BLaER1 (cell line): ENCODE measurements around the gene ADCY5.

Experiments
- H3K27ac ChIP-seq: shearing (Covaris generic); formaldehyde crosslinking; 2 replicates; pipeline ENCODE4 v1.8.1; 2022
- H3K27me3 ChIP-seq: shearing (Covaris generic); formaldehyde crosslinking; 2 replicates; pipeline ENCODE4 v1.8.1; 2022
- H3K36me3 ChIP-seq: shearing (Covaris generic); formaldehyde crosslinking; 2 replicates; pipeline ENCODE4 v1.8.1; 2022
- H3K4me1 ChIP-seq: shearing (Covaris generic); formaldehyde crosslinking; 2 replicates; pipeline ENCODE4 v1.8.1; 2022
- H3K4me2 ChIP-seq: shearing (Covaris generic); formaldehyde crosslinking; 2 replicates; pipeline ENCODE4 v1.8.1; 2022
- H3K4me3 ChIP-seq: shearing (Covaris generic); formaldehyde crosslinking; 2 replicates; pipeline ENCODE4 v1.8.1; 2022
- H3K9ac ChIP-seq: shearing (Covaris generic); formaldehyde crosslinking; 2 replicates; pipeline ENCODE4 v1.8.1; 2022
- H3K9me3 ChIP-seq: shearing (Covaris generic); formaldehyde crosslinking; 2 replicates; pipeline ENCODE4 v1.8.1; 2022
- H4K20me1 ChIP-seq: shearing (Covaris generic); formaldehyde crosslinking; 2 replicates; pipeline ENCODE4 v1.8.1; 2022
- Cebpa-rat ChIP-seq: shearing (Covaris generic); IDR thresholded peaks from 2 replicates; pipeline ENCODE4 v1.8.1; 2022

The ADCY5 gene

DNA sequence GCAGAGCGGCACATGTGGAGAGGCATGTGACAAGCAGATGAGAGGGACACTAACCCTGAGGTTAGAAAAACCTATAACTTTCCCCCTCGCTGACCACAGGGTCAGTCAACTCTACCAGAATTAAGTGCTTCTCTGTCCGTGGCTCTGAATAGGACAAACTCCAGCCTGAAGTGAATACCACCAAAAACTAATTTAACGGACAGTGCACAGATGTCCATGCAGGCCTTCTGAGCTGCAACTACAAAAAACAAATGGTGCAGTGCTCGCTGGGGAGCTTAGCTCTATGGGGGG is 59.3 kb downstream of the ADCY5 start:
- Histone ChIP-seq H3K9ac (no peak overlapping the region), H3K36me3 (no peaks in the 10 kb centered on the region), H3K4me2 (no peak overlapping the region), H3K27ac (no peak overlapping the region), H3K4me3 (no peak overlapping the region), H4K20me1 (no peaks in the 10 kb centered on the region), H3K4me1 (peaks cover 23% of the 10 kb centered on the region), H3K27me3 (no peaks in the 10 kb centered on the region), H3K9me3 (no peaks in the 10 kb centered on the region)
- no peak for TF ChIP-seq Cebpa-rat

GRCh38 chr3:123388811-123389627 is 59.9 kb downstream of the ADCY5 start:
- H3K27ac ChIP-seq, result no peak overlapping the region
- H3K4me1 ChIP-seq, result peaks cover 23% of the 10 kb centered on the region
- no peaks in the 10 kb centered on the region for H3K27me3 ChIP-seq
- no peaks in the 10 kb centered on the region for H3K36me3 ChIP-seq
- no peaks in the 10 kb centered on the region for H4K20me1 ChIP-seq
- H3K4me3 ChIP-seq, result no peak overlapping the region
- H3K9me3 ChIP-seq, result no peaks in the 10 kb centered on the region
- no peak overlapping the region for H3K4me2 ChIP-seq
- TF ChIP-seq Cebpa-rat, result no peak
- no peak overlapping the region for H3K9ac ChIP-seq

- no peak overlapping the region for H3K27ac ChIP-seq
- H3K9ac ChIP-seq, result no peak overlapping the region
- no peak overlapping the region for H3K4me3 ChIP-seq
- no peaks in the 10 kb centered on the region for H3K36me3 ChIP-seq
- H3K4me1 ChIP-seq, result peaks cover 28% of the 10 kb centered on the region
- H3K4me2 ChIP-seq, result no peak overlapping the region
- TF ChIP-seq Cebpa-rat, result no peak
- no peaks in the 10 kb centered on the region for H3K9me3 ChIP-seq
- no peaks in the 10 kb centered on the region for H3K27me3 ChIP-seq
- H4K20me1 ChIP-seq, result no peaks in the 10 kb centered on the region
Observed at GRCh38 chr3:123388042-123388441, 60.8 kb downstream of the ADCY5 start.

DNA sequence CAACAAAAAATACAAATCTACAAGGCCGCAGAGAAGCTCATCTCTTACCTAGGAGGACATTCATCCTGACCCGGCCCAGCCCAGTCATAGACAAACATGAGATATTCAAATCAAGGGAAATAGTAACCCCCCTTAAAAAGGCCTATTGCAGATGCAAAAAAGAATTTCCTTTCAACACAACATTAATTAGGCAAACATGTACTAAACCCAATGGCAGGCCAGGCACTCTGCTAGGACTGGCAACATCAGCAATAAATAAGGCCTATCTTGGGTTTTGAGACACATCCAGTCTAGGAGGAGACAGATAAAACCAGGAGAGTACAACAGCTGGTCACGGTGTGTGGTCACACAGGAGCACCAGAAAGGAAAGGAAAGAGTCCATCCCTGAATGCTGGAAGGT is 61.4 kb downstream of the ADCY5 start:
- peaks cover 28% of the 10 kb centered on the region for H3K4me1 ChIP-seq
- H3K9ac ChIP-seq, result no peak overlapping the region
- no peaks in the 10 kb centered on the region for H3K36me3 ChIP-seq
- no peaks in the 10 kb centered on the region for H3K27me3 ChIP-seq
- no peak overlapping the region for H3K4me2 ChIP-seq
- no peaks in the 10 kb centered on the region for H4K20me1 ChIP-seq
- H3K4me3 ChIP-seq, result no peak overlapping the region
- no peak for TF ChIP-seq Cebpa-rat
- H3K9me3 ChIP-seq, result no peaks in the 10 kb centered on the region
- no peak overlapping the region for H3K27ac ChIP-seq

- Histone ChIP-seq H4K20me1 (no peaks in the 10 kb centered on the region), H3K9me3 (no peaks in the 10 kb centered on the region), H3K27me3 (no peaks in the 10 kb centered on the region), H3K4me2 (peak overlapping the region; percentile 46), H3K4me1 (peaks cover 28% of the 10 kb centered on the region), H3K27ac (no peak overlapping the region), H3K9ac (no peak overlapping the region), H3K36me3 (no peaks in the 10 kb centered on the region), H3K4me3 (no peak overlapping the region)
- no peak for TF ChIP-seq Cebpa-rat
Observed at GRCh38 chr3:123386477-123387040, 62.3 kb downstream of the ADCY5 start.

DNA sequence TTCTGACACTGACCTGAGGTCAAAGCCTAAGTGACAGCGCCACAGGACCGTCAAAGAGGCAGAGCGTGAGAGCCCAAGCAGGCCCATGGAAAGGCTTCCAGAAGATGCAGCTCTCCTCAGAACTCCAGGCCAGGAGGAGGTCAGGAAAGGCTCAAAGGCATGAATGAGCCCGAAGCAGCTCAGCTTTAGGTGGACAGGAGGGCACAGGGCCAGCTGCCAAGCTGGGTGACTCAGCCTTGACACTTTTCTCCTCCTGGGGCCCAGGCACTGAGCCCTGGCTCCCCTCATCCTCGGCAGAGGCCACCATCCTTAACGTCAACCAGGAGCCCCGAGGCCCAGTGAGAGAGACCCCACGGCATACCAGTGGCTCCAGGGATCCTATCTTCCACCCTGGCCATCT is 62.9 kb downstream of the ADCY5 start:
- Histone ChIP-seq H3K4me1 (peaks cover 26% of the 10 kb centered on the region), H3K27ac (no peak overlapping the region)
- no peak for TF ChIP-seq Cebpa-rat

DNA sequence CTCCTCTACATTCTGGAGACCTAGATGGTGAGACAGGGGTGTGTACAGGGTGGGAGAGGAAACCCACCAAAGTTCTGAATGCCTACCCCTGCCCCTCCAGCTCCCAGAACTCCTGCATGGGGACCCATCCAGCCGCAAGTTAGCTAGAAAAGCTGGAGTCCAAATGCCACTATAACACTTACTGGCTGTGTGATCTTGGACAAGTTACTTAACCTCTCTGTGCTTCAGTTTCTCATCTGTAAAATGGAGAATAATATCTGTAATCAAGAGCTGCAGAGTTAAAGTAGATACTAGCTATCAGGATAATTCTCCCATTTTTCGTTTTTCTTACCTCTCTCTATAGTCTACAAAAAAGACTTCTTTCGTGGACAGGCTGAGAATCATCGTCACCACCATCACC is 63.4 kb downstream of the ADCY5 start:
- no peaks in the 10 kb centered on the region for H3K36me3 ChIP-seq
- H4K20me1 ChIP-seq, result no peaks in the 10 kb centered on the region
- no peaks in the 10 kb centered on the region for H3K9me3 ChIP-seq
- H3K4me2 ChIP-seq, result no peak overlapping the region
- H3K27ac ChIP-seq, result no peak overlapping the region
- H3K9ac ChIP-seq, result no peak overlapping the region
- H3K27me3 ChIP-seq, result no peaks in the 10 kb centered on the region
- H3K4me3 ChIP-seq, result no peak overlapping the region
- TF ChIP-seq Cebpa-rat, result no peak
- peaks cover 21% of the 10 kb centered on the region for H3K4me1 ChIP-seq

More for the DNA sequence above, 62.9 kb downstream of the ADCY5 start:
- Histone ChIP-seq H3K27me3 (no peaks in the 10 kb centered on the region), H3K9ac (no peak overlapping the region), H3K9me3 (no peaks in the 10 kb centered on the region), H3K4me2 (no peak overlapping the region), H3K4me3 (no peak overlapping the region), H4K20me1 (no peaks in the 10 kb centered on the region), H3K36me3 (no peaks in the 10 kb centered on the region)

- Histone ChIP-seq H3K36me3 (no peaks in the 10 kb centered on the region), H3K27me3 (no peaks in the 10 kb centered on the region), H3K4me1 (peaks cover 16% of the 10 kb centered on the region), H4K20me1 (no peaks in the 10 kb centered on the region), H3K9me3 (no peaks in the 10 kb centered on the region), H3K4me2 (no peak overlapping the region), H3K4me3 (no peak overlapping the region), H3K9ac (no peak overlapping the region), H3K27ac (no peak overlapping the region)
- TF ChIP-seq Cebpa-rat, result no peak
Observed at GRCh38 chr3:123385001-123385401, 63.9 kb downstream of the ADCY5 start.

DNA sequence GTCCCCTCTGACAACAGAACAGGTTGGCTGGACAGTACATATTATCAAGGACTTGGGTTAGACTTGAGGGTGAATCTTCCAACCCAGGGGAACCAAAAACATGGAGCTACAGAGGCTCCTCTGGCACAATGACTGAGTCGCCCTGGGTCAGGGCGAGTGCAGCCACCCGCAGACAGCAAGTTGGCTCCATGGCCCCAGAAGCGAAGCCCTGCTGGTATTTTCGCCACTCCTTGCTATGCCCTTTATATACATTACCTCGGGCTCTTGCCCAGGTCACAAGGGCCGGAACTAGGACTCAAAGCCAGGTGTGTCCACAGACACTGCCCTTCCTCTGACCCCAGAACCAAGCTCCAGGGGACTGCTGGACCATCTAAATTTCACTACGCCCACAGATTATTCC is 64.6 kb downstream of the ADCY5 start:
- Histone ChIP-seq H3K9me3 (no peaks in the 10 kb centered on the region), H3K27ac (no peak overlapping the region), H3K4me2 (no peak overlapping the region), H3K4me3 (no peak overlapping the region), H3K9ac (no peak overlapping the region), H4K20me1 (no peaks in the 10 kb centered on the region), H3K36me3 (no peaks in the 10 kb centered on the region), H3K27me3 (no peaks in the 10 kb centered on the region), H3K4me1 (peaks cover 16% of the 10 kb centered on the region)
- TF ChIP-seq Cebpa-rat, result no peak

- no peak overlapping the region for H3K9ac ChIP-seq
- H3K4me2 ChIP-seq, result no peak overlapping the region
- no peak overlapping the region for H3K4me3 ChIP-seq
- H3K4me1 ChIP-seq, result peaks cover 16% of the 10 kb centered on the region
- TF ChIP-seq Cebpa-rat, result no peak
- no peaks in the 10 kb centered on the region for H3K27me3 ChIP-seq
- H3K9me3 ChIP-seq, result no peaks in the 10 kb centered on the region
- no peak overlapping the region for H3K27ac ChIP-seq
- H3K36me3 ChIP-seq, result no peaks in the 10 kb centered on the region
- no peaks in the 10 kb centered on the region for H4K20me1 ChIP-seq
Observed at GRCh38 chr3:123383091-123384053, 65.5 kb downstream of the ADCY5 start.
